SK-N-SH treated with all-trans-retinoic acid at 6 μM for 48 hours (cell line): ENCODE results near the gene RRP1.

Experiments
- ATAC-seq: fragments of 200-7000 bp; cut with Tn5 transposase; 3 replicates; pipeline ENCODE4 v1.9.1; 2020; ENCODE audit warnings: mild to moderate bottlenecking, moderate library complexity
- ARNTL ChIP-seq: fragments of 450-650 bp; formaldehyde crosslinking; IDR thresholded peaks from 2 replicates; pipeline ENCODE4 v1.5.0; 2020; ENCODE audit warnings: low read depth, mild to moderate bottlenecking, moderate library complexity, borderline replicate concordance
- BACH2 ChIP-seq: fragments of 250-450 bp; sonication (Bioruptor Pico); IDR thresholded peaks from 2 replicates; pipeline ENCODE4 v1.9.0; 2021; ENCODE audit warnings: mild to moderate bottlenecking, borderline replicate concordance
- CSDC2 ChIP-seq: fragments of 250-450 bp; sonication (Bioruptor Pico); IDR thresholded peaks from 2 replicates; pipeline ENCODE4 v1.5.0; 2020; ENCODE audit warnings: mild to moderate bottlenecking, moderate library complexity
- ESRRG ChIP-seq: fragments of 250-450 bp; sonication (Bioruptor Pico); IDR thresholded peaks from 2 replicates; pipeline ENCODE4 v1.6.1; 2021; ENCODE audit warnings: mild to moderate bottlenecking
- GLIS3 ChIP-seq: fragments of 250-450 bp; sonication (Bioruptor Pico); IDR thresholded peaks from 2 replicates; pipeline ENCODE4 v1.5.0; 2020; ENCODE audit warnings: mild to moderate bottlenecking, moderate library complexity
- ISL1 ChIP-seq: fragments of 250-450 bp; sonication (Bioruptor Pico); IDR thresholded peaks from 2 replicates; pipeline ENCODE4 v2.1.2; 2022; ENCODE audit warnings: mild to moderate bottlenecking, moderate library complexity
- SNAI2 ChIP-seq: fragments of 250-450 bp; sonication (Bioruptor Pico); IDR thresholded peaks from 2 replicates; pipeline ENCODE4 v1.5.0; 2020; ENCODE audit warnings: mild to moderate bottlenecking, moderate library complexity
- TCF4 ChIP-seq: fragments of 250-450 bp; sonication (Bioruptor Pico); IDR thresholded peaks from 2 replicates; pipeline ENCODE4 v1.8.0; 2021; ENCODE audit warnings: mild to moderate bottlenecking, moderate library complexity, borderline replicate concordance
- TOX ChIP-seq: fragments of 250-450 bp; sonication (Bioruptor Pico); IDR thresholded peaks from 2 replicates; pipeline ENCODE4 v1.8.0; 2021; ENCODE audit warnings: mild to moderate bottlenecking, moderate library complexity, borderline replicate concordance
- TSHZ2 ChIP-seq: fragments of 250-450 bp; sonication (Bioruptor Pico); IDR thresholded peaks from 2 replicates; pipeline ENCODE4 v1.5.0; 2020; ENCODE audit warnings: mild to moderate bottlenecking, moderate library complexity
- ZC3H10 ChIP-seq: fragments of 250-450 bp; sonication (Bioruptor Pico); IDR thresholded peaks from 2 replicates; pipeline ENCODE4 v1.5.1; 2021; ENCODE audit warnings: mild to moderate bottlenecking, moderate library complexity
- ZFP3 ChIP-seq: fragments of 250-450 bp; sonication (Bioruptor Pico); IDR thresholded peaks from 2 replicates; pipeline ENCODE4 v1.5.0; 2020; ENCODE audit warnings: mild to moderate bottlenecking, moderate library complexity
- ZNF565 ChIP-seq: fragments of 450-650 bp; formaldehyde crosslinking; conservative IDR thresholded peaks from 2 replicates; pipeline ENCODE4 v1.5.0; 2020; ENCODE audit warnings: low read depth, mild to moderate bottlenecking, moderate library complexity
- ZNF70 ChIP-seq: fragments of 450-650 bp; formaldehyde crosslinking; IDR thresholded peaks from 2 replicates; pipeline ENCODE4 v1.5.0; 2020; ENCODE audit warnings: mild to moderate bottlenecking, moderate library complexity
- TF ChIP-seq, protein P1 (sequence below): fragments of 250-450 bp; sonication (Bioruptor Pico); IDR thresholded peaks from 2 replicates; pipeline ENCODE4 v1.8.0; 2021; ENCODE audit warnings: low read depth, mild to moderate bottlenecking, moderate library complexity, borderline replicate concordance
- TF ChIP-seq, protein P2 (sequence below): fragments of 250-450 bp; sonication (Bioruptor Pico); IDR thresholded peaks from 2 replicates; pipeline ENCODE4 v1.8.0; 2020; ENCODE audit warnings: mild to moderate bottlenecking, moderate library complexity, borderline replicate concordance
- TF ChIP-seq, protein P3 (sequence below): fragments of 250-450 bp; sonication (Bioruptor Pico); IDR thresholded peaks from 2 replicates; pipeline ENCODE4 v1.5.1; 2020; ENCODE audit warnings: low read depth, mild to moderate bottlenecking, moderate library complexity

The RRP1 gene

GRCh38 chr21:43754948-43755781 is 34.2 kb upstream of the RRP1 start:
- ATAC-seq: no peak; the same call in 2 of the 3 replicates
- TF ChIP-seq ZC3H10 (CRISPR knock-in tag) (no peak), ZNF565 (CRISPR knock-in tag) (no peak), TSHZ2 (CRISPR knock-in tag) (no peak), ZFP3 (no peak), GLIS3 (CRISPR knock-in tag) (no peak), TCF4 (CRISPR knock-in tag) (no peak), CSDC2 (CRISPR knock-in tag) (no peak)
- TF ChIP-seq, protein P1, sequence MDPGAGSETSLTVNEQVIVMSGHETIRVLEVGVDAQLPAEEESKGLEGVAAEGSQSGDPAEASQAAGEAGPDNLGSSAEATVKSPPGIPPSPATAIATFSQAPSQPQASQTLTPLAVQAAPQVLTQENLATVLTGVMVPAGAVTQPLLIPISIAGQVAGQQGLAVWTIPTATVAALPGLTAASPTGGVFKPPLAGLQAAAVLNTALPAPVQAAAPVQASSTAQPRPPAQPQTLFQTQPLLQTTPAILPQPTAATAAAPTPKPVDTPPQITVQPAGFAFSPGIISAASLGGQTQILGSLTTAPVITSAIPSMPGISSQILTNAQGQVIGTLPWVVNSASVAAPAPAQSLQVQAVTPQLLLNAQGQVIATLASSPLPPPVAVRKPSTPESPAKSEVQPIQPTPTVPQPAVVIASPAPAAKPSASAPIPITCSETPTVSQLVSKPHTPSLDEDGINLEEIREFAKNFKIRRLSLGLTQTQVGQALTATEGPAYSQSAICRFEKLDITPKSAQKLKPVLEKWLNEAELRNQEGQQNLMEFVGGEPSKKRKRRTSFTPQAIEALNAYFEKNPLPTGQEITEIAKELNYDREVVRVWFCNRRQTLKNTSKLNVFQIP: no peak

DNA sequence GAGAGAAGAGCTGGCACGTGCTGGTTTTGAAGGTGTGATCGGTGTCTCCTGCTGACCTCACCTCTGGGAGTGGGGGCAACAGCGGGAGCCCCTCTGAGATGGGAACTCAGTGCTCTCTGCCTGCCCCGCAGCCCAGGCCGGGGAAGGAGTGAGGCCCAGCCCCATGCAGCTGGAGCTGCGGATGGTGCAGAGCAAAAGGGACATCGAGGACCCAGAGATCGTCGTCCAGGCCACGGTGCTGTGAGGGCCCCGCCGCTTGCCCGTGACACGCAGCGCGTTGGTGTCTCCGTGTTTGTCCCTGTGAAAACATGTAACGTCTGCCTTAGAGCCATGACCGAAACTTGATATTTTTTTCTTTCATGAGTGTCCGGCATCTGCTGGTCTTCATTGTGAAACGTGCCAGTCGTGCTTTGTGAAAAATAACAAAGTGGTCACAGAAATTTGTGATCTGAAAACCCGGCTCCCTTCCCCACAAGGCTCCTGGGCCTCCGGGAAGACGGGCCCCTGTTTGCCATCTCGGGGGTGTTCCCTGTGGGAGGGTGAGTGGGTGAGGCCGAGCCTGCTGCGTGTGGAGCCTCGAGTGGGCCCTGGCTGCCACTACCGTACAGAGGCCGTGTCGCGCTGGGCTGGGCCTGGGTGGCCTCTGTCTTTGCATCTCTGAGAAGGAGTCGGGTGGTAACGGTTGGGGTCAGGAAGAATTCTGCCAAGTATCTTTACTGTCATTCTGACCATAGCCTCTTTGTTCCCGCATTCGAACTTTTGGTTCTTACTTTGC is 33.4 kb upstream of the RRP1 start:
- ATAC-seq: no peak
- TF ChIP-seq, protein P1: no peak
- TF ChIP-seq ZNF70 (no peak), TCF4 (CRISPR knock-in tag) (no peak), ZC3H10 (CRISPR knock-in tag) (no peak), TOX (no peak), ISL1 (CRISPR knock-in tag) (no peak), BACH2 (CRISPR knock-in tag) (no peak), GLIS3 (CRISPR knock-in tag) (no peak), SNAI2 (CRISPR knock-in tag) (no peak), TSHZ2 (CRISPR knock-in tag) (no peak), ZNF565 (CRISPR knock-in tag) (no peak), CSDC2 (CRISPR knock-in tag) (no peak), ARNTL (CRISPR knock-in tag) (no peak), ESRRG (CRISPR knock-in tag) (no peak)
- TF ChIP-seq, protein P2, sequence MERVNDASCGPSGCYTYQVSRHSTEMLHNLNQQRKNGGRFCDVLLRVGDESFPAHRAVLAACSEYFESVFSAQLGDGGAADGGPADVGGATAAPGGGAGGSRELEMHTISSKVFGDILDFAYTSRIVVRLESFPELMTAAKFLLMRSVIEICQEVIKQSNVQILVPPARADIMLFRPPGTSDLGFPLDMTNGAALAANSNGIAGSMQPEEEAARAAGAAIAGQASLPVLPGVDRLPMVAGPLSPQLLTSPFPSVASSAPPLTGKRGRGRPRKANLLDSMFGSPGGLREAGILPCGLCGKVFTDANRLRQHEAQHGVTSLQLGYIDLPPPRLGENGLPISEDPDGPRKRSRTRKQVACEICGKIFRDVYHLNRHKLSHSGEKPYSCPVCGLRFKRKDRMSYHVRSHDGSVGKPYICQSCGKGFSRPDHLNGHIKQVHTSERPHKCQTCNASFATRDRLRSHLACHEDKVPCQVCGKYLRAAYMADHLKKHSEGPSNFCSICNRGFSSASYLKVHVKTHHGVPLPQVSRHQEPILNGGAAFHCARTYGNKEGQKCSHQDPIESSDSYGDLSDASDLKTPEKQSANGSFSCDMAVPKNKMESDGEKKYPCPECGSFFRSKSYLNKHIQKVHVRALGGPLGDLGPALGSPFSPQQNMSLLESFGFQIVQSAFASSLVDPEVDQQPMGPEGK (CRISPR knock-in tag): no peak
- TF ChIP-seq, protein P3, sequence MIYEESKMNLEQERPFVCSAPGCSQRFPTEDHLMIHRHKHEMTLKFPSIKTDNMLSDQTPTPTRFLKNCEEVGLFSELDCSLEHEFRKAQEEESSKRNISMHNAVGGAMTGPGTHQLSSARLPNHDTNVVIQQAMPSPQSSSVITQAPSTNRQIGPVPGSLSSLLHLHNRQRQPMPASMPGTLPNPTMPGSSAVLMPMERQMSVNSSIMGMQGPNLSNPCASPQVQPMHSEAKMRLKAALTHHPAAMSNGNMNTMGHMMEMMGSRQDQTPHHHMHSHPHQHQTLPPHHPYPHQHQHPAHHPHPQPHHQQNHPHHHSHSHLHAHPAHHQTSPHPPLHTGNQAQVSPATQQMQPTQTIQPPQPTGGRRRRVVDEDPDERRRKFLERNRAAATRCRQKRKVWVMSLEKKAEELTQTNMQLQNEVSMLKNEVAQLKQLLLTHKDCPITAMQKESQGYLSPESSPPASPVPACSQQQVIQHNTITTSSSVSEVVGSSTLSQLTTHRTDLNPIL (CRISPR knock-in tag): no peak
- TF ChIP-seq, all 23 proteins: peak for 0
